Lower lobe of right lung (tissue), 2 donors: ENCODE data around the gene ALB. TPM values are rescaled to one million over a fixed set of nuclear protein-coding genes. Genes with fewer than 3 reads are reported as not detected.

Experiments
- ATAC-seq, 2 donors: fragments of 200-7000 bp; cut with Tn5 transposase; one replicate each; pipeline ENCODE4 v1.9.1; 2020 to 2022; ENCODE audit warnings: mild to moderate bottlenecking in 2 of 2, moderate library complexity in 2 of 2
- DNase-seq: peaks from one replicate; pipeline ENCODE4 v3.0.0-alpha.2; 2020
- H3K27ac ChIP-seq: fragments of 200-600 bp; one replicate; pipeline ENCODE4 v1.8.0; 2022
- H3K27me3 ChIP-seq: fragments of 200-600 bp; one replicate; pipeline ENCODE4 v1.8.0; 2022; ENCODE audit warnings: low read depth
- H3K36me3 ChIP-seq: fragments of 200-600 bp; one replicate; pipeline ENCODE4 v1.8.0; 2022; ENCODE audit warnings: mild to moderate bottlenecking
- H3K4me1 ChIP-seq: fragments of 200-600 bp; one replicate; pipeline ENCODE4 v1.8.0; 2022
- H3K4me3 ChIP-seq: fragments of 200-600 bp; one replicate; pipeline ENCODE4 v1.8.0; 2022; ENCODE audit warnings: mild to moderate bottlenecking
- H3K9me3 ChIP-seq: fragments of 200-600 bp; one replicate; pipeline ENCODE4 v1.8.0; 2022
- CTCF ChIP-seq: fragments of 200-600 bp; IDR thresholded peaks from one replicate; pipeline ENCODE4 v1.8.0; 2022; ENCODE audit warnings: antibody characterized with exemption, mild to moderate bottlenecking
- intact Hi-C: fragments of 100-400 bp; cut with DNase I; formaldehyde crosslinking; loops from one replicate; pipeline ENCODE4 v1.11.0; 2022
- total RNA-seq: library from RNA; stranded (reverse); fragmentation: NEBNext Ultra II Directional; extraction: Animal tissue kit (Norgen Biotek cat#: 25700); gene quantifications from one replicate; pipeline ENCODE4 v1.2.1, GENCODE V29; 2021
- donor health status: DM: no; HTN: yes; CAD: no; lungs with severe emphysema.

Gene ALB
- total RNA-seq, 1 donor from 2014 or later: 2.3 TPM

DNA sequence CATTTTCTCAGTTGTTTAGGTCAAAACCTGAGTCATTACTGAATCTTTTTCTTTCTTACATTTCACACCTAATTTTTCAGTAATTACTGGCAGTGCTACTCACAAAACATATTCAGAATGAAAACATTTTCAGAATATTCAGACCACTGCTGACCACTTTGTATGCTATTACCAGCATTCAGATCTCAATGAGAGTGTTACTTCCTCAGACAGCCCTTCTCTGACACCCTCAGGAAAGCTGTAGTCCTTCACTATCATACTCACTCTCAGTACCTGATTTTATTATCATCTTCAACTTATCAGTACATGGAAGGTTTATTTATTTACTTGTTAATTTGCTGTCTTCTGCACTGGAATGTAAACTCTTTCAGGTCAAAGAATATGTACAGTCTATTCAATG, 12.3 kb upstream of the ALB start:
- ATAC-seq (no peak), DNase-seq (no peak)
- Histone ChIP-seq H3K4me1 (no peaks in the 10 kb centered on the region), H3K9me3 (no peaks in the 10 kb centered on the region), H3K36me3 (no peaks in the 10 kb centered on the region), H3K27ac (no peak overlapping the region), H3K27me3 (no peaks in the 10 kb centered on the region), H3K4me3 (no peak overlapping the region)
- no peak for TF ChIP-seq CTCF
- intact Hi-C loops: no loop called here

- TF ChIP-seq CTCF: no peak
- Histone ChIP-seq H3K36me3 (no peaks in the 10 kb centered on the region), H3K9me3 (no peaks in the 10 kb centered on the region), H3K4me1 (no peaks in the 10 kb centered on the region), H3K4me3 (no peak overlapping the region), H3K27ac (no peak overlapping the region), H3K27me3 (no peaks in the 10 kb centered on the region)
- DNase-seq (no peak), ATAC-seq (no peak)
- intact Hi-C loops: no loop called here
Observed at GRCh38 chr4:73392936-73393335, 11.2 kb upstream of the ALB start.

- DNase-seq (no peak), ATAC-seq (no peak)
- H3K9me3 ChIP-seq: no peaks in the 10 kb centered on the region
- H3K36me3 ChIP-seq: no peaks in the 10 kb centered on the region
- H3K27ac ChIP-seq: no peak overlapping the region
- no peaks in the 10 kb centered on the region for H3K27me3 ChIP-seq
- no peak for TF ChIP-seq CTCF
- intact Hi-C loops: no loop called here
- no peak overlapping the region for H3K4me3 ChIP-seq
- no peaks in the 10 kb centered on the region for H3K4me1 ChIP-seq
Observed at GRCh38 chr4:73396304-73396703, 7.8 kb upstream of the ALB start.

DNA sequence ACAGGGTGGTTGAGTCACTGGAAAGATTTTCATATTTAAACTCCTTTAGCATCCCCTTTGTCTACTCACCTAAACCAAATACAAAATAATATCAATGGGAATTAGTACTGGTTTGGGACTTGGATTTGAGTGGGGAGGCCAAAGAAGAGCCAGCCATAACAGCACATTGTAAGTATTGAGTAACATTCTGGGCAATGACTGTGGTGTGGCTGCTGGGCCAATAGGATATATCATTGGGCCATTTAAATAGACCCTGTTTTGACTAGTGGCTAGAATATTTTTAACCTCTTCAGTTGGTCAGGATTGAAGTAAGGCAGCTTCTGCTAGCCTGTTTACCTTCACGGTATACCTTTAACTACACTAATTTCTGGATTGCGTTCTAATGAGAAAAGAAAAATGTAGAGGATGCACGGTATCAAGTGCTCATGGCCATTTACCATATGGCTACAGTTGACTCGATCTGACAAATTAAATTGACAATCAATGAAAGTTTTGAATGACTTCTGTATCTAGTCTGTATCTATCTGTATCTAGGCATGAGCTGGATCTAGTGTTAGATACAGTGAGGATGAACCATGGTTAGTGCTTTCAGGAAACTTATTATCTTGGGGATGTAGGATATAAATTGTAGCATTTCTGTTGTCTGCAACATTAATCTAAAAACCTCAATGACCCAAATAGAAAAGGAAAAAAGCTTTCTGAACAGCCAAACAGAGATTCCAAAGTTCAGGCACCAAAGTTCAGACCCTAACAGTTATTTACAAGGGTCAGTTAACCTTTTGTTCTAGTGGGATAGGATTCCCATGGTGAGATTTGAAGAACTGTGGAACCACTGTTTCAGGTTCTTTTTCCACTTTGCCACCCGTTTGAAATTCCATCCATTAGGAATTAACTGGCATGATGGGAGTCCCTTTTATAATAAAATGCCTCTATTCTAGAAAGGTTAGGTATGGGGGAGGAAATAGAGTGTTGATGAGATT, 6.8 kb upstream of the ALB start:
- no peak for TF ChIP-seq CTCF
- Histone ChIP-seq H3K9me3 (no peaks in the 10 kb centered on the region), H3K4me1 (no peaks in the 10 kb centered on the region), H3K27me3 (no peaks in the 10 kb centered on the region), H3K36me3 (no peaks in the 10 kb centered on the region), H3K4me3 (no peak overlapping the region), H3K27ac (no peak overlapping the region)
- ATAC-seq: no peak
- intact Hi-C loops: no loop called here
- DNase-seq: no peak

- Histone ChIP-seq H3K27me3 (no peaks in the 10 kb centered on the region), H3K36me3 (no peaks in the 10 kb centered on the region), H3K4me3 (no peak overlapping the region), H3K9me3 (no peaks in the 10 kb centered on the region), H3K4me1 (no peaks in the 10 kb centered on the region), H3K27ac (no peak overlapping the region)
- ATAC-seq: no peak
- intact Hi-C loops: no loop called here
- TF ChIP-seq CTCF: no peak
- no peak for DNase-seq
Observed at GRCh38 chr4:73401412-73401811, 2.7 kb upstream of the ALB start.
